Naive thymus-derived CD8-positive, alpha-beta T cell (primary cell): Measurements from ENCODE around the gene FAM161B. TPM values are rescaled to one million over a fixed set of nuclear protein-coding genes. Genes with fewer than 3 reads are reported as not detected.

Experiments
- ATAC-seq, 2 donors: fragments of 150-1000 bp; cut with Tn5 transposase in 1 of 2; sonication (Bioruptor Pico), chemical (Tn5 transposase) in 1 of 2; 1 replicate in 1 of 2; 2 replicates in 1 of 2; pipeline ENCODE4 v1.10.0; 2021; ENCODE audit warnings: mild to moderate bottlenecking in 2 of 2, moderate library complexity in 2 of 2
- POLR2A ChIA-PET: fragments of 350-600 bp; sonication (Branson Sonifier 250); formaldehyde crosslinking; loops from one replicate; lab custom pipeline; 2021; ENCODE audit warnings: antibody characterized with exemption; lab: Charles Lee
- DNase-seq, 10 donors: peaks; one replicate each; pipeline versions ENCODE4 v3.0.0 to v3.0.0-alpha.2; 2020 to 2022
- H3K27ac Mint-ChIP-seq, 10 donors: one replicate each; pipeline ENCODE4 v1.8.0; 2020 to 2022; ENCODE audit warnings: mild to moderate bottlenecking in 10 of 10, mixed read lengths in 10 of 10, moderate library complexity in 4 of 10, inconsistent platforms in 1 of 10
- H3K27me3 Mint-ChIP-seq, 5 donors: one replicate each; pipeline ENCODE4 v1.8.0; 2021 to 2022; ENCODE audit warnings: mixed read lengths in 5 of 5
- H3K36me3 Mint-ChIP-seq, 3 donors: one replicate each; pipeline ENCODE4 v1.8.0; 2020 to 2022; ENCODE audit warnings: mixed read lengths in 3 of 3, mild to moderate bottlenecking in 2 of 3, inconsistent platforms in 1 of 3
- H3K4me1 Mint-ChIP-seq, 4 donors: one replicate each; pipeline ENCODE4 v1.8.0; 2021 to 2022; ENCODE audit warnings: mixed read lengths in 4 of 4
- H3K4me3 Mint-ChIP-seq, 10 donors: one replicate each; pipeline ENCODE4 v1.8.0; 2020 to 2022; ENCODE audit warnings: mild to moderate bottlenecking in 10 of 10, mixed read lengths in 10 of 10, moderate library complexity in 6 of 10, inconsistent platforms in 1 of 10
- H3K9me3 Mint-ChIP-seq, 9 donors: one replicate each; pipeline ENCODE4 v1.8.0; 2020 to 2022; ENCODE audit warnings: mixed read lengths in 9 of 9, mild to moderate bottlenecking in 3 of 9, inconsistent platforms in 1 of 9, moderate library complexity in 1 of 9
- polyA plus RNA-seq, 3 donors: library from polyadenylated mRNA; unstranded; fragments of 300-500 nt; fragmentation: Illumina TruSeq; gene quantifications; one replicate each; pipeline ENCODE4 v1.2.3, GENCODE V29; 2021
- total RNA-seq, 8 experiments: library from RNA in 2 of 8; stranded (reverse) in 2 of 8; gene quantifications; one replicate each; pipeline ENCODE4 v1.2.3 and lab custom pipeline; 2021 to 2026

Gene FAM161B
- total and polyA plus RNA-seq, 5 experiments from 2014 or later, result 0.92 to 5.1 (median 2.5) TPM

GRCh38 chr14:73973497-73973896, 23.6 kb upstream of the FAM161B start:
- POLR2A ChIA-PET, result no interaction called here
- H3K4me1 Mint-ChIP-seq, result no peaks in the 10 kb centered on the region
- H3K9me3 Mint-ChIP-seq, result no peaks in the 10 kb centered on the region
- ATAC-seq, result no peak
- peaks cover 0 to 52% (median 11%) of the 10 kb centered on the region in 3 donors for H3K36me3 Mint-ChIP-seq
- no peak for DNase-seq
- H3K27ac Mint-ChIP-seq, result no peak overlapping the region
- H3K27me3 Mint-ChIP-seq, result no peaks in the 10 kb centered on the region
- no peak overlapping the region for H3K4me3 Mint-ChIP-seq

GRCh38 chr14:73968885-73969284, 19.0 kb upstream of the FAM161B start:
- DNase-seq, result no peak
- Mint-ChIP-seq H3K27ac (no peak overlapping the region), H3K36me3 (peaks cover 0 to 58% (median 7%) of the 10 kb centered on the region in 3 donors), H3K27me3 (no peaks in the 10 kb centered on the region), H3K9me3 (no peaks in the 10 kb centered on the region), H3K4me1 (no peaks in the 10 kb centered on the region), H3K4me3 (no peak overlapping the region)
- no peak for ATAC-seq
- POLR2A ChIA-PET, result no interaction called here

- Mint-ChIP-seq H3K9me3 (no peaks in the 10 kb centered on the region), H3K27me3 (no peaks in the 10 kb centered on the region), H3K36me3 (peaks cover 0 to 76% (median 7%) of the 10 kb centered on the region in 3 donors), H3K27ac (peak overlapping the region in 5 of 10 donors; percentile 7 to 80 (median 51)), H3K4me3 (no peak overlapping the region), H3K4me1 (no peaks in the 10 kb centered on the region)
- POLR2A ChIA-PET, result no interaction called here
- DNase-seq (no peak), ATAC-seq (no peak)
These were observed 15.3 kb upstream of the FAM161B start for GRCh38 chr14:73965216-73965615.

- ATAC-seq (no peak), DNase-seq (no peak)
- H3K9me3 Mint-ChIP-seq, result no peaks in the 10 kb centered on the region
- peak overlapping the region in 1 of 10 donors; percentile 4 for H3K27ac Mint-ChIP-seq
- H3K27me3 Mint-ChIP-seq, result no peaks in the 10 kb centered on the region
- POLR2A ChIA-PET, result no interaction called here
- H3K4me3 Mint-ChIP-seq, result no peak overlapping the region
- no peaks in the 10 kb centered on the region for H3K4me1 Mint-ChIP-seq
- H3K36me3 Mint-ChIP-seq, result peaks cover 0 to 84% (median 0%) of the 10 kb centered on the region in 3 donors
These were observed 11.3 kb upstream of the FAM161B start for GRCh38 chr14:73961192-73961591.

- Mint-ChIP-seq H3K9me3 (no peaks in the 10 kb centered on the region), H3K27ac (peak overlapping the region in 3 of 10 donors; percentile 15 to 67 (median 38)), H3K4me3 (no peak overlapping the region), H3K27me3 (no peaks in the 10 kb centered on the region), H3K4me1 (peaks cover 0 to 2% (median 0%) of the 10 kb centered on the region in 4 donors), H3K36me3 (peaks cover 0 to 90% (median 2%) of the 10 kb centered on the region in 3 donors)
- ATAC-seq, result no peak
- no peak for DNase-seq
- POLR2A ChIA-PET, result interaction anchor here (0.7 kb wide), 1 partner anchor 8 kb away, joined by 5 read pairs; the partner anchor contains the start of genes COQ6 and FAM161B
These were observed 8.7 kb upstream of the FAM161B start for GRCh38 chr14:73958591-73958990.

GRCh38 chr14:73955674-73956073, 5.8 kb upstream of the FAM161B start:
- Mint-ChIP-seq H3K27me3 (no peaks in the 10 kb centered on the region), H3K27ac (peak overlapping the region in 1 of 10 donors; percentile 15), H3K4me3 (no peak overlapping the region), H3K4me1 (peaks cover 0 to 16% (median 9%) of the 10 kb centered on the region in 4 donors), H3K36me3 (peaks cover 0 to 76% (median 2%) of the 10 kb centered on the region in 3 donors), H3K9me3 (no peaks in the 10 kb centered on the region)
- DNase-seq, result no peak
- POLR2A ChIA-PET, result no interaction called here
- no peak for ATAC-seq

GRCh38 chr14:73953731-73954130, 3.8 kb upstream of the FAM161B start:
- POLR2A ChIA-PET, result no interaction called here
- Mint-ChIP-seq H3K27me3 (no peaks in the 10 kb centered on the region), H3K9me3 (no peaks in the 10 kb centered on the region), H3K4me3 (peak overlapping the region in 1 of 10 donors; percentile 19), H3K4me1 (peaks cover 3 to 26% (median 17%) of the 10 kb centered on the region in 4 donors), H3K27ac (peak overlapping the region in 4 of 10 donors; percentile 1 to 51 (median 30)), H3K36me3 (peaks cover 0 to 56% (median 2%) of the 10 kb centered on the region in 3 donors)
- ATAC-seq, result no peak
- DNase-seq, result no peak

- H3K36me3 Mint-ChIP-seq, result peaks cover 0 to 32% (median 11%) of the 10 kb centered on the region in 3 donors
- ATAC-seq, result no peak
- H3K27ac Mint-ChIP-seq, result no peak overlapping the region
- no peaks in the 10 kb centered on the region for H3K9me3 Mint-ChIP-seq
- peaks cover 6 to 11% (median 8%) of the 10 kb centered on the region in 4 donors for H3K4me1 Mint-ChIP-seq
- POLR2A ChIA-PET, result no interaction called here
- no peak for DNase-seq
- H3K27me3 Mint-ChIP-seq, result no peaks in the 10 kb centered on the region
- no peak overlapping the region for H3K4me3 Mint-ChIP-seq
These were observed 4.7 kb downstream of the FAM161B start for GRCh38 chr14:73945159-73945670.

- POLR2A ChIA-PET, result no interaction called here
- ATAC-seq (no peak), DNase-seq (no peak)
- Mint-ChIP-seq H3K27ac (no peak overlapping the region), H3K9me3 (no peaks in the 10 kb centered on the region), H3K27me3 (no peaks in the 10 kb centered on the region), H3K4me3 (no peak overlapping the region), H3K4me1 (peaks cover under 1 to 8% (median 2%) of the 10 kb centered on the region in 4 donors), H3K36me3 (peaks cover 0 to 32% (median 11%) of the 10 kb centered on the region in 3 donors)
These were observed 5.3 kb downstream of the FAM161B start for GRCh38 chr14:73944432-73945158.

GRCh38 chr14:73943083-73943482, 6.8 kb downstream of the FAM161B start:
- DNase-seq, result no peak
- Mint-ChIP-seq H3K36me3 (peaks cover 0 to 34% (median 11%) of the 10 kb centered on the region in 3 donors), H3K27me3 (no peaks in the 10 kb centered on the region), H3K9me3 (no peaks in the 10 kb centered on the region), H3K4me1 (peaks cover 0 to 8% (median under 1%) of the 10 kb centered on the region in 4 donors), H3K27ac (peak overlapping the region in 2 of 10 donors; percentile 41 to 64), H3K4me3 (no peak overlapping the region)
- ATAC-seq, result no peak
- POLR2A ChIA-PET, result no interaction called here

- no peak overlapping the region for H3K4me3 Mint-ChIP-seq
- no peaks in the 10 kb centered on the region for H3K27me3 Mint-ChIP-seq
- no peak for DNase-seq
- no peak for ATAC-seq
- no peaks in the 10 kb centered on the region for H3K9me3 Mint-ChIP-seq
- peaks cover 0 to 6% (median 0%) of the 10 kb centered on the region in 4 donors for H3K4me1 Mint-ChIP-seq
- no peak overlapping the region for H3K27ac Mint-ChIP-seq
- POLR2A ChIA-PET, result no interaction called here
- H3K36me3 Mint-ChIP-seq, result peaks cover 0 to 39% (median 11%) of the 10 kb centered on the region in 3 donors
These were observed 7.7 kb downstream of the FAM161B start for GRCh38 chr14:73942180-73942579.

GRCh38 chr14:73937012-73937411, 12.9 kb downstream of the FAM161B start:
- Mint-ChIP-seq H3K27ac (peak overlapping the region in 4 of 10 donors; percentile 0 to 46 (median 7)), H3K36me3 (peaks cover 0 to 57% (median 0%) of the 10 kb centered on the region in 3 donors), H3K27me3 (no peaks in the 10 kb centered on the region), H3K4me1 (no peaks in the 10 kb centered on the region), H3K4me3 (no peak overlapping the region), H3K9me3 (no peaks in the 10 kb centered on the region)
- ATAC-seq (no peak), DNase-seq (no peak)
- POLR2A ChIA-PET, result no interaction called here

GRCh38 chr14:73936548-73936947, 13.3 kb downstream of the FAM161B start:
- peak overlapping the region in 6 of 10 donors; percentile 0 to 46 (median 9) for H3K27ac Mint-ChIP-seq
- POLR2A ChIA-PET, result no interaction called here
- H3K4me3 Mint-ChIP-seq, result no peak overlapping the region
- peaks cover 0 to 59% (median 0%) of the 10 kb centered on the region in 3 donors for H3K36me3 Mint-ChIP-seq
- H3K9me3 Mint-ChIP-seq, result no peaks in the 10 kb centered on the region
- peaks cover under 1 to 2% (median 1%) of the 10 kb centered on the region in 4 donors for H3K4me1 Mint-ChIP-seq
- DNase-seq (no peak), ATAC-seq (no peak)
- no peaks in the 10 kb centered on the region for H3K27me3 Mint-ChIP-seq
